NCI-H146 (cell line): ENCODE measurements around the gene SORCS2.

Source experiments
- DNase-seq: peaks from one replicate; lab custom pipeline; 2025; lab: John Stamatoyannopoulos, UW

Gene SORCS2

DNA sequence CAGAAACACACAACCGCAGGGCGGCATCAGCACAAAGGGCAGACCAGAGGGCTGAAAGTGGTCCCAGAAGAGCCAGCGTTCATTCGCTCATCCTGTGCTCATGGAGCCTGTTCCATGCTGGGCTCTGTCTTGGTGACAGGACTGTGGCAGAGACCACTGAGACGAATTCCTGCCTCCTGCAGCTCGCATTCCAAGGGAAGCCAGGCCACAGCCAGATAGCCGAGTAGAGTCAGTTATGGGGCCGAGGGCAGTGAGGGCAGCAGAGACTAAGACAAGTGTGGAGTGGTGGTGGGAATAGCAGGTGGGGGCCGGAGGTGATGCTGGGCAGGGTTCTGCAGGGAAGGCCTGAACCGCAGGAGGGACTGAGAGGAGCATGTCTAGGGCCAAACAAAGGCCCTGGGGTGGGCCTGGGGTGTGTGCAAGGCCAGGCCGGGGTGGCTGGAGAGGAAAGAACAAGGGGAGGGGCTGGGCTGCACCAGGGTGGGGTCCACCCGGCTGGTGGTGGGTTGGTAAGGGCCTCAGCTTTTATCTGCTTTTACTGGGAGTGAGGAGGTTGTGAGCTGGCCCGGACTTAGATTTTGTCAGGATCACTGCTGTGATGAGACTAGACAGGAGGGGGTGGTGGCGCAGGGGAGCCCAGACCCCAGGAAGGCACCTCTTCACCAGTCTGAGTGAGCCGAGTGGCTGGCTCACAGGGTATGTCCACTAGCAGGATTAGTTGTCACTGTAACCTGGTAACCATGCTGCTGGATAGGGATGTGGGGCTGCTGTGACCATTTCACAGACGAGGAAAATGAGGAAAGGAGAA, 236.1 kb downstream of the SORCS2 start:
- no peak for DNase-seq

DNA sequence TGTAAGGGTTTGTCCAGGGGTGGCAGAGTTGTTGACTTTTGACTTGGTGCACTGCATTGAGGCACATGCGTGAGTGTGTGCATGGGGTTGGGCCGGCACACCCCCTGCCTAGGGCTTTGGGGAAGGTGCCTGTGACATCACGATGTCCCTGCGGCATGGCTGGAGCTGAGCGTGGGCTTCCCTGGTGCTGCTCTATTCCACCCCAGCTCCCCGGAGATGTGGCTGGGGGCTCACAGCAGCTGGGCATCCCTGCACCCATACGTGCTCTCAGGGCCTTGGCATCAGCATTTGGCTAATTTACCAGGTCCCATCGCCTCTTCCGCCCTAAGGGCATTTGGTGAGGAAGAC, 236.7 kb downstream of the SORCS2 start:
- DNase-seq = no peak

DNA sequence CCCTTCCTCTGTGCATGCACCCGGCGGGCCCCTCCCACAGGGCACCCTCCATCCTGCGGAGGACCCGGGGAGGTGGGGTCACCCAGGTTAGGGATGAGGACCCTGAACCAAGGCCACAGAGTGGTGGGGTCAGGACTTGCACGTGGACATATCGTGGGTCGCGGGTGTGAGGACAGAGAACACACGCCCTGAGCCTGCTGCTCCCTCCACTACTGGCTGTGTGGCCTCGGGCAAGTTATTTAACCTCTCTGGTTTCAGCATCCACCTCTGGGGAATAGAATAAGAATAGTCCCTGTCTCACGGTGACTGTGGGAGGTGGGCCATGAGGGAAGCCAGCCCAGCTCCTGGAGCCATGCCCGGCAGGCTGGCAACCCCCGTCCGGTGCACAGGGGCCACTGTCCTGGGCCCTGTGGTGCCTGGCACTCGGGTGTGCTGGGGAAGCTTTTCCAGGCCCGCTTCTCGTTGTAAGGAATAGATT, 237.3 kb downstream of the SORCS2 start:
- no peak for DNase-seq

DNA sequence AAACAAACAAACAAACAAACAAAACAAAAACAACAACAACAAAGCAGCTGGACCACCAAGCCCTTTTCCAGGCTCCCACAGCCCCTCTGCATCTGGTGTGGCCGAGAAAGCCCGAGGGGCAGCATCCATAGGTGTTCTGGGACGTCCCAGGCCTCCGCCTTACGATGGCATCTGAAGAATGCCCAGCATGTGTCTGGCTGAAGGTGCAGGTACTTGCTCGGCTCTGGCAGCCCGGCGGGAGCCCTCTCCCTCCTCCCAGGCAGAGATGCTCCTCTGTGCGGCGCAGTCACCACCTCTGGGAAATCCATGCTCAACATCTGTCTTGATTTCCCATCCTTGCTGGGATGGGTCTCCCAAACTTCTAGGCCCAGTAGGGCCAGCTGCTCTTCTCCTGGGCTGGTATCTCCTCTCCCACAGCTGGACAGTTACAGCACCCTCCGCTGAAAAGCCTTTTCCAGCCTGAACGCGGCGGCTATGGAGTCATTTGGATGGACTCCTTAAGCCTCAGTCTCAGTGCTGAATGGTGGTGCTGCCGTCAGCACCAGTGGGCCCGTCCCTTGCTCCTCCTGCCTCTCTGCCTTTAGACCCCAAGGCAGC, 238.1 kb downstream of the SORCS2 start:
- DNase-seq = no peak

DNA sequence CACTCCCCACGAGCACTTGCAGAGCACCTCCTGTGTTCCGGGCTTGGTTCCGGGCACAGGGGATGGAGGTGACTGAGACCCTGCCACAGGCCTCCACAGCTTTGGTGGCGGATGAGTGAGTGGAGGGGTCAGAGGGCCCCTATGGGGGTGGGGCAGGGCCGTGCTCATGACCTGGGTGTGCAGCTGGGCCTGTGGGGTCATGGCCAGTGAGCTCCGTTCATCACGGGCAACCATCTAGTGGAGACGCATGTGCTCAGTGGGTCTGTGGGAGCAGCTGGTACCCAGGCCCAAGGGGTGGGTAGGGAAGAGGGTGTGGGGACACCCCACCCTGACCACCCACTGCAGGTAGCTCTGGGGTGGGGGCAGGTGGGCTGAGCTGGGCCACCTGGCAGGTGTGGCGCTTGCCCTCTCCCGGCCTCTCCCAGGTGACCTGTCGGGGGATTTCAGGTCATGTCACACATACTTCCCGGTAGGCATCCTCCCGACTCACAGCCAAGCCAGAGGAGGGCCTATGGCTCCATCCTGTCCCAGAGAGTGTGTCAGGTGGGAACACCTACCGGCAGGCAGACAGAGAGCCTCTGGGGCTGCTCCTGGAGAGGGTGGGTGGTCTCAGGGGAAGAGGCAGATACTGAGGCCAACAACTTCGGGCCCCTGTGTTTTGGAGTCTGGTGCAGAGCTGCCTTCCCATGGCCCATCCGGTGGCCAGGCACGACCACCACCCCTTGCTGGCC, 238.8 kb downstream of the SORCS2 start:
- no peak for DNase-seq

DNA sequence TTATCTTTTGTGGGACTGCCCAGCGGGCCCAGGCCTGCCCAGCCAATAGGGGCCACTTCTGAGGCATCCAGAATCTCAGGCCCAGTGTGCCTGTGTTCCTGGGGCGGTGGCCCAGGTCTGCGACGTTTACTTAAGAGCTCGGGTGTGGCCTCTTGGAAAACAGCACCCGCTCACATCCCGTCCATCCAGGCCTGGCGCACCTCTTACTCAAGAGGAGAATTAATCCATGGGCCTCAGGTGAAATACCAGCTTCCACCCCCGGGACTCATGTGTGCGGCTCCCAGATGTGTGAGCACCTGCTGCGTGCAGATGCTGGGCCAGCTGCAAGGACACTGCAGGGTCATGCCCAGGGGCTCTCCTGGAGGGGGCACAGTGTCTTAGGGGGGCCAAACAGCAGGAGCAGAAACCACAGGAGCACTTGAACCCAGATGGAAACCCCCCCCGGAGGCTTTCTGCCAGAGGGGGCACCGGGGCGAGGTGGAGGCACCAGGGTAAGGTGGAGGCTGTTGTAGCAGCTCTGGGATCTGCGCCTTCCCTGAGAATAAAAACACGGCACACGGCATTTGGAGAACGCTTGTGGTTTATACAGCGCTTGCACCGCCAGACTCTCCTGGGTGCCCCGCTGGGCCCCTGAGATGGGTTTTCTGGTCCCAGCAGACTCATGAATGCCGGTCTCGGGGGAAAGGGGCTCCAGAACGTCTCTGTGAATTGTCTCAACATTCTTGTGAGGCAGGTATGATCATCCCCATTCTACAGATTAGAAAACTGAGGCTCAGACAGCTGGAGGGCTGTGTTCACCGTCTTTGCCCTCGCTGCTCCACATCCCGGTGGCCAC, 239.6 kb downstream of the SORCS2 start:
- DNase-seq = no peak

DNA sequence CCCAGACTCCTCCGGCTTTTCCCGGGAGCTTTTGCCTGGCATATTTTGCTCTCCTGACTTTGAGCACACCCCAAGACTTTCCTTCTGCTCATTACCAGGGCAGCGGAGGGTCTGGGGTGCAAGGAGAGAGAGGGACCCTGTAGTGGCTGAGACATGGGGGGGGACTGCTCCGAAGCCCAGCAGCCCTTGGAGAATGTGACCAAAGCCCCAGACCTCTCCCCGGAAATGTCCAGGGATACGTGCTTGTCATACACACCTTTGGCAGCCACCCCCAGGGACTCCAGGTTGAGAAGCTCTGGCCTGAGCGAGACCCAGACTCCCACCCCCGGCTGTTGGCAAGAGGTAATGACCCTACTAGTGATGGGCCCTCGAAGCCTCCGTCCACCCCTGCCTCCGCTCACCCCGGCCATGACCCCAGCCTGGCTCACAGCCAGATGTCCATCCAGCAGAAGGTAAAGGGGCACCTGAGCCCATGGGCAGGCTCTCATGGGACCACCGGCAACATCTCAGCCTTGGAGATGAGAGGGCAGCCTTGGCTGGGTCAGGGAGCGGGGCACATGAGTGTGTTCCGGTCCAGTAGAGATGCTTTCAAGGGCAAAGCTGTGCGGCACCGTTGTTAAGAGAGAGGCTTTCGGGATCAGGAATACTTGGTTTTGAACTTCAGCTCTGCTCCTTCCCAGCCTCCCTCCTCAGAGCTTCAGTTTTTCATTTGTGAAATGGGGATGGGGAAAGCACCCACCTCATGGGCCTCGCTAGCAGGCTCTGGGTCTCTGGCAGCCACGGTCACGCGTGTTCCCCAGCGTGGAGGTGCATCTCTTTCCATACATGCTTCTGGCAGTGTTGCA, 240.4 kb downstream of the SORCS2 start:
- no peak for DNase-seq

DNA sequence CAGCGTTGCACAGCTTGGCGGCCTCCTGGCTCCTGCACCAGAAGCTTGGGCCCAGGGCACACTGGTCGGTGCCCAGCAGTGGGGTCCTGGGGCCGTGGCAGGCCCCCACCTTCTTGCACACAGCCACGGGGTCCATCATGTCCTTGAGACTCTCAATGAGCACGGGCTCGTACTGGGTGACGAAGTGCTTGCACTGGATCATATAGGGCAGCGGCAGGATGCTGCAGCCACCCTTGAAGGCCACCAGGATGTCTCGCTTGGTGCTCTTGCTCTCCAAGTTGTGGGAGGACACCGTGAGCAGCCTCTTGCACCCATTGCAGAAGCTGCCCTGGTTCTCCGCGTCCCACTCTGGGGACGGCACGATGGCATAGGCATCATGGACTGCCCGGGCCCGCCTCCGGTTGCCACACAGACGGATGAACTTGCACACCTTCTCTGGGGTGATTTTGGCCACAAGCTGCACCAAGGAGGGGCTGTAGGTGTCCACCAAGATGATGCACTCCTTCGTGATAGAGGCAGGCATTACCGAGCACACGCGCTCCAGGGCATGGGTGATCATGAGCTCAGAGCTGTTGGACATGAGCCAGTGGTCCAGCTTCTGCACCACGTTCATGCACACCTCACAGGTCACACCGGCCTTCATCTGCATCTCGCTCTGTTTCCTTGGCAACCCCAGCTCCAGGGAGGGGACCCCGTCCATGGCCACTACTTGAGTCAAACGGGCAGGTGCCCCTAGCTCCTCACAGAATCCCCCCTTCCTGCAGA, 241.2 kb downstream of the SORCS2 start:
- DNase-seq = no peak

DNA sequence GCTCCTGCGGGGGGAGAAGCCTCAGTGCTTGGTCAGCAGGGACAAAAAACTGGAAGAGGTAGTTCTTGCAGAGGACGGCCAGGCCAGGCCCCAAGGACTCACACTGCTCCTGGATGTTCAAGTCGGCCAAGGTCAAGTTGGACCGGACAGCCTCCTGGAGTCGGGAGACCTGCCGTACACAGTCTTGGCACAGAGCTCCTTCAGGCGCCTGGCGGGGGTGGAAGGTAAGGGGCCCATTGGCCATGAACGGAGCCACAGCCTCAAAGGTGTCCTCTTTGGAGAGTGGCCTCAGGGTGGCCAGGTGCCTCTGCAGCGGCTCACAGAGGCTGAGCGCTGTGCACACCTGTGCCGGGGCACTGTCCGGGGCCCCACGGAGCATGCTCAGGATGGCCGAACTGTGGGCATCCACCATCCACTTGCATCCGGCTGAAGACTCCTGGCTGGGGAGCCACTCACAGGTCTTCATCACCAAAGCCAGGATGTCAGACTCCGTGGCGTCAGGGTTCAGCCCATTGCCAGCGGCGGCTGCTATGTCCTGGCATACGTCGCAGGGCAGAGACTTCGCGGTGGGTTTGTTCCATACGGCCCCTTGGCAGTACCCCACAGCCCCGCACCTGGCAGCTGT, 241.9 kb downstream of the SORCS2 start:
- DNase-seq = no peak

DNA sequence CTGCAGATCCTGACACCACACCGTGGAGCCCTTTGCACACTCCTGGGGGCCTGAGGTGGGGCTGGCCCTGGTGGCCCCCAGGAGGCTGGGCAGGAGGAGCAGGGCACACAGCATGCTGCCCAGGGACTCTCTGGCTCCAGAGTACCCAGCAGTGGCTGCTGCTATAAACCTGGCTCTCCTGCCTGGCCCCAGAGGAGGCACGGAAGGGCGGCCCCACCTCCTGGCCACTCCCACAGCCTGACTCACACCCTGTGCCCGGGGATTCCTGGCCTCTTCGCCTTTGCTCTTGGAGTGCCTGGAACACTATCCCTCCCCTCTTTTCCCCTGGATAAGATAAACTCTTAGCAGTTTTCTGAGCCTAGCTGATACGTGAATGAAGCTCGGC, 242.4 kb downstream of the SORCS2 start, which contains the start of gene PSAPL1:
TSS of gene PSAPL1 (minus strand) at position 165 of the 385 bp plus-strand sequence. CDS start at position 114, 51 bp downstream.
- DNase-seq = no peak

DNA sequence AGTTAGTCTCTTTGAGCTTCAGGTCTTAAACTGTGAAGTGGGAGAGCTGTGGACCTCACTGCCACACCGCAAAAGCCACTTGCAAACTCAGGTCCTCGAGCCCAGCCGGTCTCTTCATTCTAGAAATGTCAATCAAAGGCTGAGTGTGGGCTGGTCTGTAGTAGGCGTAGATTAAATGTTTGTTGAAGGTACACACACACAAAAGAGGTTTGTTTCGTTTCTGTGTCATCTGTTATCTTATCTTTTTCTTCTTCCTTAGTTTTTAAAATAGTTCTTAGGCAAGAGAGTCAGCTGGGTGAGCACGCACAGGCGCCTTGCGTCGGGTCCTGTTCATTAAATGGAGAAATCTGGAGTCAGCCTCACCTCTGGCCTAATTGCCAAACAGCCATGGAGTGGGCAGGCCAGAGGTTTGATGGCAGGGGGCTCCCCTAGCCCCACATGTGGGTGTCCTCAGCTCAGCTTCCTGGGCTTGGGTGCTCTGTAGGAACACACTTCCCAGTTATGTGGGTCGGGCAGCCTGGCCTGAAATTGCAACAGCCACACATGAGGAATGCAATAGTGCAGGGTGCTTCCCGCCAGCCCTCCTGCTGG, 243.2 kb downstream of the SORCS2 start:
- no peak for DNase-seq

DNA sequence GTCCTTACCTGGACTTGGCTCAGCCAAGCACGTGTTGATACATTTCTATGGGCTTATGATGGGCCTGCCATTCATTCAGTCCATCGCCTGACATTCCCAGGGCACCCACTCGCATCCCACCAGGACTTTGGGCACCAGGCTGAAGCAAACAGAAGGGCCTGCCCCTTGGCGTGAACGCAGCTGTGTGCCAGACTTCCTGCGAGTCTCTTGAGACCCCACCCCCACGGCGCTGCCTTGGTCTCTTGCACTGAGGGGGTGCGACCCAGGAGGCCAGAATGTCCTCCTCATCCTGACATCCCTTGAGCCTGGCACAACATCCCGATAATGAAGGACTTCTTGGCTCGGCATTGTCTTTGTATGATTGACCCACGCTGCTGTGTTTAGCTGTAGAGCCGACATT, 243.9 kb downstream of the SORCS2 start:
- no peak for DNase-seq

DNA sequence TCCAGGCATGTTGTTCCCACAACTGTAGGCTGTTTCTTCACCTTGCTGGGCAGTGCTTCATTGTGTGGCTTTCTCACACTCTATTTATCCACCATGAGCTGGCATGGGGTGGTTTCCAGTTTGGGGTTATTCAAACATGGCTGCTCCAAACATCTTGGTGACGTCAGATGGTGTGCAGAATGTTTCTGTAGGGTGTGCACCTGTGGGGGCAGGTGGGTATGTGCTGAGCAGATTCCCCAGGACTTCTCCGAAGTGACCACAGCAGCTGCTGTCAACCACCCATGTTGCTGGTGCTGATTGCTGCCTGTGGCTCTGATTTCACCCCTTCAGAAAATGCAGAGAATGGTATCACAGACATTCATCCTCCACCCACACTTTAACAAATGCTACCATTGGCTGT, 247.4 kb downstream of the SORCS2 start:
- DNase-seq = no peak

DNA sequence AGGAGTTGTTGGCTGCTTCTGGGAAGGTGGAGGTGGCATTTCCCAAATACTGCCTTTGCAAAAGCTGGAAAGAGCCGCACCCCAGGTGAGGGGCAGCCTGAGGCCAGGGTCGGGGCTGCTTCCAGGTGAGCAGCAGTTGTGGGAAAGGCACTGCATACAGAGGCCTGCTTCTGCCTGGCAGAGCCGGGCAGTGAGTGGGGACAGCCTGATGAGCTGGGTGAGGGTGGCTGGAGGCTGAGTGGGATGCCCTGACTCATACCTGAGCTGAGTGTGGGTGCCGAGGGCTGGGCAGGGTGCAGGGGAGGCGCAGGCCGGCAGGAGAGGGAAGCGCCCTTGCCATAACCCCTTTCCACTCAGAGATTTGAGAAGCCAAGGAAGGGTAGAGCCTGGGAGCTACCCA, 248.9 kb downstream of the SORCS2 start:
- no peak for DNase-seq

DNA sequence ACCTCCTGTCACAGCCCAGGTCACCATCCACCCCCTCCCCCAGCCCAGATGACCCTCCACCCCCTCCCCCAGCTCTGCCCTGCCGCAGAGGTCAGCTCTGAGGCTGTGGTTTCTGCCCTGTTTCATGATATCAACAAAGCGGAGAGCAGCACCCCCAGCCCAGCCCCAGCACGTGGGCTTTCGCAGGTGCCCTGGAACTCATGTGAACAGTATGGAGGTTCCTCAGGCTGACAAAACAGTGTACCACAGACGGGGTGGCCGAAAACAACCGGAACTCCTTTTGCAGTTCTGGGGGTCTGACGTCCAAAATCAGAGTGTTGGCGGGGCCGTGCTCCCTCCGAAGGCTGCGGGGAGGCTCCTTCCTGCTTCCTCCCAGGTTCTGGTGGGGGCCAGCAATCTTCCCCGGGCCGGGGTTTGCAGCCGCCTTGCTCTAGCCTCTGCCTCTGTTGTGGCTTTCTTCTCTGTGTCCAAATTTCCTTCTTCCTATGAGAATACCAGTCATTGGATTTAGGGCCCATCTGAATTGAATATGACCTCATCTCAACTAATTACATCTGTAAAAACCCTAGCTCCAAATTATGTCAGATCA, 250.3 kb downstream of the SORCS2 start:
- DNase-seq = no peak

DNA sequence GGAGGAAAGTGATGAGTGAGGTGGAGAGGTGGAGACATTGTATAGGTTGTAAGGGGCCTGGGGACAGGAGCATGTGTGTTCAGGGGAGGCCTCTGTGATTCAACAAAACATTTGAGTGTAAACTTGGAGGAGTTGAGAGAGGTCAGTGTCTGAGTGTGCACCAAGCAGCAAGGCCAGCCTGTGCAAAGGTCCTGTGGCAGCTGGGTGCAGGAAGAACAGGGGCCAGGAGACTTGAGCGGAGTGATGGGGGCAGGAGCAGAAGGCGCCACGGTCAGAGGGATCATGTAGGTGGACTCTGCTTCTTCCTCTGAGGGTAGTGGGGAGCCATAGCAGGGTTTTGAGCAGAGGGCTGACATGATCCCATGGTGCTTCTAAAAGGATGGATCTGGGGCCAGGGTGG, 252.0 kb downstream of the SORCS2 start:
- DNase-seq = no peak

DNA sequence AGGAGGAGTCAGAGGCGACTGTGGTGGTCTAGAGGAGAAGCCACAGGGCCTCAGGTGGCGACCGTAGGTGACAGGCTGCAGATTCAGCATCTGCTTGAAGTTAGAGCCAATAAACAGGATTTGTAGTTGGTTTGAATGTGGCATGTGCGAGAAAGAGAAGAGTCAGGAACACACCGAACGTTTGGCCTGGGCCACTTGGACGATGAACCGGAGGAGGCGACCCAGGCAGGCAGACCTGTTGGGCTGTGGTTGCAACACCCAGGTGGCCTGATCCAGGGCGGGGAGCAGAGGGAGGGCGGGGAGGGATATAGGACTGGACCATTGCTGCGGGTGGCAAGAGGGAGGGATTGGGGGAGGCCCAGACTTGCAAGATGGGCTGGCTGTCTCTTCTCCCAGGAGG, 252.4 kb downstream of the SORCS2 start:
- DNase-seq = no peak

DNA sequence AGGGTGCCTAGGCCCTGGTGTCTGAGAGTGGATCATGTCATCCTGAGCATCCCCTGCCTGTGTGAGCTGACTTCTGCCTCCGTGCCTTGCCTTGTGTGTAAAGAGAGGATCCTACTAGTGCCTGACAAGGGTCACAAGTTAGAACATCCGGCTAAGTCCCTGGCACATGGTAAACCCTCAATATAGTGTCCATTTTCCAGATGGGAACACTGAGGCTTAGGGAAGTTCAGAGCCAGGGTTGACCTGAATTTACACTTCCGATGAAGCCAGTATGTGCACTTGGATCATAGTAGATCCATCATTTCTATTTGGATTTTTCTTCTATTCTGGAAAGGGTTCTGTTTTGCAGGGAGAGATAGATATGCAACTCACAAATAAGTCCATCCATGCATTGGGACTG, 254.9 kb downstream of the SORCS2 start:
- no peak for DNase-seq

DNA sequence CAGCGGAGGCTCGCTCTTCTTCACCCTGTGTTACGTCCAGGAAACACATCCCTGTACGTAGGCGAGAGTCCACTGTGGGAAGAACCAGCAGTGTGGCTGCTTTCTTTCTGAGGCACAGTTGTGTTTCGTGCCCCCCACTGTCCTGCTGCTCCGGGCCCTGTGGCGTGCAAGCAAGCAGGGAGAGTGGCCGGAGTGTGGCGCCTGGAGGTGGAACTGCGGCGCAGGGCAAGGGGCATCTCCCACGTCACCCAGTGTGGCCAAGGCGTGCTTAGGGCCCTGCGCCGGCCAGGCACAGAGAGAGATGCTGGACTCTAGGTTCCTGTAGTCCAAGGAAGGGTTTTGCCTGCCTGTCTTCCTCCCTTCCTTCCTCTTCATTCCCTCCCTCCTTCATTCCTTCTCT, 255.7 kb downstream of the SORCS2 start:
- DNase-seq = no peak
